K562 (cell line): ENCODE measurements around the gene EIF4G1. TPM values are rescaled to one million over a fixed set of nuclear protein-coding genes. Genes with fewer than 3 reads are reported as not detected.
A peak's percentile ranks its signal among the peaks of the same experiment; 100 is the strongest.

Experiments
- ATF3 ChIP-seq, 2 experiments: fragments of 450-650 bp in 1 of 2; sonication (generic) in 1 of 2; formaldehyde crosslinking in 1 of 2; IDR thresholded peaks in 1 of 2; conservative IDR thresholded peaks in 1 of 2; 2 replicates each; pipeline versions ENCODE4 v1.6.1 to v1.8.1; 2016 to 2023; ENCODE audit warnings: mild to moderate bottlenecking in 2 of 2, moderate library complexity in 2 of 2, inconsistent platforms in 1 of 2, missing genetic modification reagents in 1 of 2
- BRD9 ChIP-seq: fragments of 450-650 bp; IDR thresholded peaks from 2 replicates; pipeline ENCODE4 v1.6.1; 2018; ENCODE audit warnings: low read depth; ENCODE audit not compliant: partially characterized antibody
- CREB1 ChIP-seq, 2 experiments: sonication (generic) in 1 of 2; formaldehyde crosslinking in 1 of 2; IDR thresholded peaks; 2 replicates each; pipeline versions ENCODE4 v1.6.1 to v1.8.0; 2012 to 2022; ENCODE audit warnings: inconsistent platforms in 1 of 2, mild to moderate bottlenecking in 1 of 2, missing genetic modification reagents in 1 of 2, moderate library complexity in 1 of 2
- DPF2 ChIP-seq: fragments of 450-650 bp; IDR thresholded peaks from 2 replicates; pipeline ENCODE4 v1.6.1; 2016
- ELF2 ChIP-seq: fragments of 250-450 bp; sonication (Bioruptor Pico); IDR thresholded peaks from 2 replicates; pipeline ENCODE4 v1.5.0; 2021; ENCODE audit warnings: mild to moderate bottlenecking
- ERF ChIP-seq: fragments of 450-650 bp; formaldehyde crosslinking; IDR thresholded peaks from 2 replicates; pipeline ENCODE4 v1.4.0; 2020; ENCODE audit warnings: mild to moderate bottlenecking, mixed read lengths
- FOS ChIP-seq: IDR thresholded peaks from 3 replicates; pipeline ENCODE4 v1.6.1; 2011; ENCODE audit not compliant: insufficient read length; ENCODE audit errors: extremely low read depth
- FOSL1 ChIP-seq: fragments of 200-800 bp; sonication (Bioruptor generic); conservative IDR thresholded peaks from 2 replicates; pipeline ENCODE4 v1.6.1; 2016; ENCODE audit warnings: missing genetic modification characterization, missing compliant biosample characterization
- HNRNPLL ChIP-seq: fragments of 200-400 bp; formaldehyde crosslinking; IDR thresholded peaks from 2 replicates; pipeline ENCODE4 v1.6.1; 2017; ENCODE audit warnings: low read length, low read depth, mild to moderate bottlenecking; ENCODE audit not compliant: poor library complexity, severe bottlenecking
- JUN ChIP-seq, 2 experiments: sonication (generic) in 1 of 2; formaldehyde crosslinking in 1 of 2; IDR thresholded peaks; 2 replicates each; pipeline versions ENCODE4 v1.6.1 to v1.8.0; 2012 to 2022; ENCODE audit warnings: borderline replicate concordance in 2 of 2, mild to moderate bottlenecking in 2 of 2, improper control_type of control experiment in 1 of 2, low read depth in 1 of 2, low read length in 1 of 2, missing genetic modification reagents in 1 of 2
- JUND ChIP-seq, 2 experiments: IDR thresholded peaks; 2 replicates in 1 of 2; 3 replicates in 1 of 2; pipeline ENCODE4 v1.6.1; 2011; ENCODE audit warnings: borderline replicate concordance in 2 of 2, low read depth in 2 of 2, low read length in 2 of 2, improper control_type of control experiment in 1 of 2, missing biosample characterization in 1 of 2, missing genetic modification characterization in 1 of 2, missing genetic modification reagents in 1 of 2
- KDM1A ChIP-seq, 2 experiments: fragments of 450-650 bp; IDR thresholded peaks; 2 replicates each; pipeline ENCODE4 v1.6.1; 2016; ENCODE audit warnings: mild to moderate bottlenecking in 2 of 2
- MNT ChIP-seq, 2 experiments: fragments of 450-650 bp; conservative IDR thresholded peaks; 2 replicates each; pipeline ENCODE4 v1.6.1; 2017; ENCODE audit warnings: mild to moderate bottlenecking in 2 of 2, moderate library complexity in 2 of 2
- MTA3 ChIP-seq: fragments of 450-650 bp; formaldehyde crosslinking; IDR thresholded peaks from 2 replicates; pipeline ENCODE4 v1.6.1; 2017; ENCODE audit warnings: mild to moderate bottlenecking, borderline replicate concordance
- NFE2 ChIP-seq: IDR thresholded peaks from 2 replicates; pipeline ENCODE4 v1.6.1; 2014; ENCODE audit warnings: antibody characterized with exemption, low read depth
- PKNOX1 ChIP-seq: fragments of 450-650 bp; IDR thresholded peaks from 2 replicates; pipeline ENCODE4 v1.6.1; 2016
- SMARCE1 ChIP-seq: fragments of 450-650 bp; IDR thresholded peaks from 2 replicates; pipeline ENCODE4 v1.7.1; 2016; ENCODE audit warnings: mild to moderate bottlenecking
- ZBTB7A ChIP-seq: IDR thresholded peaks from 2 replicates; pipeline ENCODE4 v1.6.1; 2011; ENCODE audit warnings: low read depth, mild to moderate bottlenecking, low read length, moderate library complexity, borderline replicate concordance; ENCODE audit not compliant: control insufficient read depth
- ZNF263 ChIP-seq: sonication (generic); formaldehyde crosslinking; IDR thresholded peaks from 2 replicates; pipeline ENCODE4 v1.8.0; 2022; ENCODE audit warnings: mild to moderate bottlenecking, missing genetic modification reagents, borderline replicate concordance
- ZNF354B ChIP-seq: fragments of 250-450 bp; sonication (Bioruptor Pico); IDR thresholded peaks from 2 replicates; pipeline ENCODE4 v1.4.0; 2020
- ZNF639 ChIP-seq, 2 experiments: fragments of 200-800 bp in 1 of 2; sonication (Bioruptor generic) in 1 of 2; sonication (generic) in 1 of 2; formaldehyde crosslinking in 1 of 2; IDR thresholded peaks in 1 of 2; conservative IDR thresholded peaks in 1 of 2; 2 replicates each; pipeline versions ENCODE4 v1.5.0 to v1.6.1; 2016 to 2020; ENCODE audit warnings: missing compliant biosample characterization in 1 of 2, missing genetic modification characterization in 1 of 2, missing genetic modification reagents in 1 of 2
- polyA plus RNA-seq, 8 experiments: library from polyadenylated mRNA; depleted of rRNA in 4 of 8; stranded (reverse) in 5 of 8; unstranded in 3 of 8; fragments of >200 nt; fragmentation: Nextera tagmentation in 2 of 8; fragmentation: Illumina TruSeq in 1 of 8; extraction: Ambion mirVana in 2 of 8; extraction: Trizol in 1 of 8; gene quantifications; 2 replicates each; pipeline versions ENCODE4 v1.2.1 to v1.2.3, GENCODE V29; 2011 to 2014; ENCODE audit warnings: inconsistent platforms in 1 of 8, missing spikeins in 1 of 8
- total RNA-seq, 7 experiments: library from RNA; depleted of rRNA in 6 of 7; stranded (reverse); fragments of >200 nt in 6 of 7; fragmentation: Illumina TruSeq in 2 of 7; extraction: Trizol in 2 of 7; gene quantifications; 2 replicates each; pipeline versions ENCODE4 v1.2.1 to v1.2.3, GENCODE V29; 2011 to 2021; ENCODE audit warnings: low replicate concordance in 1 of 7

The EIF4G1 gene
- total and polyA plus RNA-seq, 9 of the 15 experiments (the other 6 are each of a cell fraction or from before 2014, with no cell fraction given), result 4.6 to 505 (median 155) TPM

GRCh38 chr3:184334470-184335158 lies 20.2 kb downstream of the EIF4G1 start (continued):
- TF ChIP-seq PKNOX1, result peak; percentile 71
- peak; percentile 93 for TF ChIP-seq JUND (IDR thresholded peaks at IDR 0.05; ENCODE audit: borderline replicate concordance, low read depth, low read length)
- TF ChIP-seq JUND (tag; IDR thresholded peaks at IDR 0.05; ENCODE audit: borderline replicate concordance, low read depth, low read length), result peak; percentile 84; the same call in 2 of the 3 replicates
- TF ChIP-seq CREB1 (IDR thresholded peaks at IDR 0.05), result peak; percentile 43; the same call in 1 of the 2 replicates
- peak; percentile 15; the same call in 1 of the 2 replicates for TF ChIP-seq CREB1 (CRISPR knock-in tag; IDR thresholded peaks at IDR 0.05)
- no peak for TF ChIP-seq ZNF354B (CRISPR knock-in tag)
- peak; percentile 43 to 64 for TF ChIP-seq KDM1A (IDR thresholded peaks at IDR 0.05)
- no peak for TF ChIP-seq ELF2 (CRISPR knock-in tag)
- TF ChIP-seq MNT (conservative IDR thresholded peaks at IDR 0.05), result 0 out of 4 replicates have a peak, but pooled peaks of 1 of the 2 experiments have one; percentile 30
- TF ChIP-seq HNRNPLL, result no peak
- peak; percentile 43; the same call in 1 of the 2 replicates for TF ChIP-seq MTA3
- peak; percentile 84 for TF ChIP-seq ATF3 (IDR thresholded peaks at IDR 0.05)
- TF ChIP-seq ATF3 (CRISPR knock-in tag; conservative IDR thresholded peaks at IDR 0.05), result peak; percentile 59; the same call in 1 of the 2 replicates
- peak; percentile 83 for TF ChIP-seq DPF2
- peak; percentile 40; the same call in 1 of the 2 replicates for TF ChIP-seq ZBTB7A
- peak; percentile 30 for TF ChIP-seq FOS
- TF ChIP-seq SMARCE1, result peak; percentile 79
- TF ChIP-seq FOSL1, result peak; percentile 93
- TF ChIP-seq NFE2, result peak; percentile 43
- no peak for TF ChIP-seq ZNF263 (CRISPR knock-in tag)
- peak; percentile 77 for TF ChIP-seq JUN (IDR thresholded peaks at IDR 0.05; ENCODE audit: borderline replicate concordance, low read depth, low read length)
- TF ChIP-seq JUN (CRISPR knock-in tag; IDR thresholded peaks at IDR 0.05; ENCODE audit: borderline replicate concordance), result no peak
- no peak for TF ChIP-seq BRD9
- 0 out of 4 replicates have a peak, but pooled peaks of 1 of the 2 experiments have one; percentile 36 for TF ChIP-seq ZNF639 (CRISPR knock-in tag; conservative IDR thresholded peaks at IDR 0.05 in 1 of 2, IDR thresholded peaks at IDR 0.05 in 1 of 2)
- no peak for TF ChIP-seq ERF (CRISPR knock-in tag)
